GM18868 (cell line): Measurements from ENCODE around the gene THUMPD3.
A peak's percentile ranks its signal among the peaks of the same experiment; 100 is the strongest.

ENCODE experiments used
- ATAC-seq: cut with Tn5 transposase; IDR thresholded peaks from one replicate; pipeline ENCODE4 v1.9.1; 2021; ENCODE audit warnings: mild to moderate bottlenecking, moderate library complexity; ENCODE audit not compliant: unreplicated experiment

The THUMPD3 gene

DNA sequence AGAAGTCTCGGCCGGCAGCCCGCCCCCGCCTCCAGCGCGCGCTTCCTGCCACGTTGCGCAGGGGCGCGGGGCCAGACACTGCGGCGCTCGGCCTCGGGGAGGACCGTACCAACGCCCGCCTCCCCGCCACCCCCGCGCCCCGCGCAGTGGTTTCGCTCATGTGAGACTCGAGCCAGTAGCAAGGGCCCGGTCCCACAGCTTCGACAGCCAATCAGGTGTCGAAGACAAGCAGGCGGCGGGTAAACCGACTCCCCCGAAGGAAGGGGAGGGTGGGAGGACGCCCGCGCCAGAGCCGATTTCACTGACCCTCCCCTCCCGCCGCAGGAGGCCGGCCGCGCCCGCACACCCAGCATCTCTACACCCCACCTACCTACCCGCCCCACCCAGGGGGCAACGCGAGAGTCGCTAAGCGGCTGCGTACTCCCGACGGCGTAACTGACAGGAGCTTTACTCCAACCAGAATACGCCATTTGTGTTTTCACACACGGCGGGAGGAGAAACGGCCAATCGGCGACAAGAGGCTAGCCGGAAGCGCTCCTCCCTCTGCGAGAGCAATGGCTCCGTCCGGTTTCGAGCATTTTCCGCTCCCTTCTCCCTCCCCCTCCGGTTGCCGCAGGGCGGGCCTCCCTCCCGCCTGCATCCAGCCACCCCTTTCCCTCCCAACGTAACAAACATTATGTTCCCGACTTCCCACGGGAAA lies 33.9 kb downstream of the THUMPD3 start:
- ATAC-seq = peak; percentile 71

DNA sequence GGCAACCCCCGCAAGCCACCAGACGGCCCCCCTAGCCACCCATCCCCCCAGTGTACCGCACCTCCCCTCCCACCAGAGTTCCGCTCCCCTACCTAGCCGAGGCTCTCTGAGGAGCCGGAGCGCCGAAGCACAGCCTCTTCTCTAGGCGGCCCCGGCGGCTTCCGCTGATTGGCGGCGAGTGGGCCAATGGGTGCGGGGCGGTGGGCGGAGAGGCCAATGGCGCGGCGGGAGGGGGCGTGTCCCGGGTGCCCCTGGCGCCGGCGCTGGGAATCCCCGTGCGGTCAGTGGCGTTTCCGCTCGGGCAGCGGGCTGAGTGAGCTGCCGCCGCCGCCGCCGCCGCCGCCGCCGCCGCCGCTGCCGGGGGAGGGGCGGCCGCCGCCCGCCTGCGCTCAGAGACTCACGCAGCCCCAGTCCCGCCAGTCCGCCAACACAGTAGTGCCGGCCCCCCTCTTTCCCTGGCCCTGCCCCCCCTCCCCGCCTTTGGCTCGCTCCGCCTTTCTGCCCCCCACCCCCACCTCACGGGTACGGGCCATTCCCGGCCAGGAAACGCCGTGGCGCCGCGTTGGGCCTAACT lies 34.6 kb downstream of the THUMPD3 start, which contains the start of gene SETD5:
Gene SETD5 (plus strand): TSS at position 284 of the 574 bp plus-strand sequence. CDS start 31,324 bp downstream, outside the sequence.
- ATAC-seq = peak; percentile 51

DNA sequence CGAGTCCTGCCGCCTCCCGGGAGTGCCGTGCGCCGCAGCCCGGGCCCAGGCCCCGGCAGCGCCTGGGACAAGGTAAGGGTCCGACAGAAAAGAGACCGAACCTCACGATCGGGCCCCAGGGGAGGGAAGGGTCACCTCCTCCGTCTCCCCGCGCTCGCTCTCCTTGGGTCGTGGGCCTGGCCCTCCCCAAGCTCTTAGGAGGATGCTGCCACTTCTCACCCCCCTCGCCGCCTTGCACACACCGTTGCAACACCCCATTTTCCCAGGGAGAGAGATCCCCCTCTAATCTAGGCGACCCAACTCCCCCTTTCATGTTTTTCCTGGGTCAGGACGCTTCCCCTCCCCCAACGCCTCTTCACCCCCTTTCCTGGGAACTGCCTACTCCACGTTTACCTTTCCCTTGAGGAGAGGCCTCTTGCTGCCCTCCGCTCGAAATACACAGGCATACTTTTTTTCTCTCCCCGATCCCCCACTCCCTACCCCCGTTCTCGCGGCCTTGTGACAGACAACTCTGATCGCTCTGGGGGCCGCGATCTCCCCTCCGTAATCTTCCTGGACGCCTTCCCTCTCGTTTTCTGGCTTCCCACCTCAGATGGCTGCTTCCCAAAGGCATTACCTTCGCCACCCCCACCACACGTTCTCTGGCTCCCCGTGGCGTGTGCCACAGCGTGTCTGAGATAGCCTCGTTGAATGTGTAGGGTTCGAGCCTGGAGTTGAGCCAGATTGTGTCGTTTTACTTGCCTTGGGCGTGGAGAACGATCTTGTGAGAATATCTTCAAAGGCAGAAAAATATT lies 35.2 kb downstream of the THUMPD3 start:
- ATAC-seq = no peak

DNA sequence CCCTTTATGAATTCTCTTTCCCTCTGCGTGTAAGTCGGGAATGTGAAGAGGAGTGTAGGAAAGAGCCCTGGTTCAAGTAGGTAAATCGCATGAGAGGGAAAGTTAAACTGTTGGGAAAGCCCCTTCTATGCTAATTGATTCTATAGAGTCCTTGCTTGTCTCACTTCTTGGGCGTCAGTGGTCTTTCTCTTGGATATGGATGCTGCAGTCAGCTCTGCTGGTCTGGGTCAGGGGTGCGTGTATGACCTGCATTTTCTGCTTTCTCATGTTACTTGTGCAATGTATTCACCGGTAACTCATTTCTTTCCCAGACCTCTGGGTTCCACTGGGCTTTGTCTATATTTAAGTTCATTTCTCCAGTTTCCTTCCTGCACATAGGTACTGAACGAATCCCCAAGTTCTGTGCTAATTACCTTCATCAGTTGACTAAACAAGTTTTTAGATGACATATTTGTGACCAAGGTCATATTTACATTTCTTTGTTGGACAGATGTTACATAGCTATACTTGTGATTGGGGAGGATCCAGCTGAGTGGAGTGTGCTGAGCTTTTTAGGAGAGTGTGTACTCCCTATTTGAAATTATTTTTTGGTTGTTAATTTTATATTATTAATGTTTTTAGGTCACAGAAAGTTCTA lies 36.0 kb downstream of the THUMPD3 start:
- ATAC-seq = no peak

DNA sequence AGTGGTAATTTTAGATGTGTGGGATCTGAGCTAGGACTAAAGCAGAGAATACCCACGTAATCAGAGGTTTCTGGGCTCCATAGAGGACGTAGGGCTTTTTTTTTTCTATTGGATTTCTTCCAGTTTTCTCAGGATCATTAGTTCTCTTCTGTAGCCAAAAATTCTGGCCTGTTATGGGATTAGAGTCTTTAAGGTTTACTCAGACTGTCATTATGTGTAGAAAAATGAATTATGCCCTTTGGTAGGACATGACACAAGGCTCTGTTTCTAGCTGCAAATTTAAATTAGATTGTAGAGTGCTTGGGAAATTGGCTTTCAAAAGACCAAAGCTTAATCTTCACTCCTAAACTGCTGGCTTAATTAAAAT lies 36.5 kb downstream of the THUMPD3 start:
- no peak for ATAC-seq

DNA sequence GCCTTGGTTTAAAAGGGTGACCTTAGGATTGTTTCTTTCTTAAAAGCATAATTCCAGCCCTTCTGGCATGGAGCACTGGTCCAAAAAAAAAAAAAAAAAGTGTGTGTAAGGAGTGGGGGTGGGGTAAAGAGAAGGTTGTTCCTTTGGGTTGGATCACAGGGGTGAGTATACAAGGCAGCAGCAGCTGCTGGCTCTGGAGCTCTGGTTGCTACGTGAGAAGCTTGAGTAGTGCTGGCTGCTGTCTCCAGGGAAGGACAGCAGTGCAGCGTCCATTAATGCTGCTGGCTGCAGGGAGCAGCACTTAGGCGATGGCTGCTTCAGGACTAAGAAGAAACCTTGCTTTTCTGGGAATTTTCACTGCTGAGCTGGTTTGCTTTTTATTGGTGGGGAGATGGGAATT lies 36.9 kb downstream of the THUMPD3 start:
- no peak for ATAC-seq

DNA sequence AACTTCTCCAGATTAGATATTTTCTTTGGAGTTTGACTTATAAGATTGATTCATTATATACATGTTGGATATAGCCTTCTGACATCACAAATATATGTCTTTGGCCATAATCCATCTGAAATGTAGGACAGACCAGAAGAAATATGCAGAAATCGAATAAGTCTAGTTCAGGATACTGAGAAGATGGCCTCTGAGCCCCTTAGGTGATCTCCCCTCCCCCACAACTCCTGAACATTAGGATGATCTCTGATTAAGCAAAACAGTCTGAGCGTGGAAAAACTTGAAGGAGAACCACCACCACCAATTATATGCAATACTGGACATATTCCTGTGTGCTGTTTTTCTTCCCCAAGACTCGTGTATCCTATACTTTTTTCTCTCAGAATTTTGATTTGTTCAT lies 37.8 kb downstream of the THUMPD3 start:
- no peak for ATAC-seq

DNA sequence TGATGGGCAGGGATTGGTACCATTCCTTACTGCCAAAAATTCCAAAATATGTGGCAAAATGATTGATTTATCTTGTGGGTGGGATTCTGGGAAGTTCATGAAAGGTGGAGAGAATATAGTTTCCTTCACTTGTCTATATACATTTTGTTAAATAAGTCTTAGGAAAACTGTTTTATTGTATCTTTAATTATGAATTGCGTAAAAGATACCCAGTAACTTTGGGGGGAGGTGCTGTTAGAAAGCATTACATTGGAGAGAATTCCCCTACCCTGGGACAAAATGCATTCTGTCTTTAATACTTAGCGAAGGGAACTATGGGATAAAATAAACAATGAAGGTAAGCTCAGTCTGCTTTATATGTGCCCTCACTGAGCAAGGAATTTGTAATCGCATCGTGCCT lies 39.1 kb downstream of the THUMPD3 start:
- ATAC-seq = no peak

DNA sequence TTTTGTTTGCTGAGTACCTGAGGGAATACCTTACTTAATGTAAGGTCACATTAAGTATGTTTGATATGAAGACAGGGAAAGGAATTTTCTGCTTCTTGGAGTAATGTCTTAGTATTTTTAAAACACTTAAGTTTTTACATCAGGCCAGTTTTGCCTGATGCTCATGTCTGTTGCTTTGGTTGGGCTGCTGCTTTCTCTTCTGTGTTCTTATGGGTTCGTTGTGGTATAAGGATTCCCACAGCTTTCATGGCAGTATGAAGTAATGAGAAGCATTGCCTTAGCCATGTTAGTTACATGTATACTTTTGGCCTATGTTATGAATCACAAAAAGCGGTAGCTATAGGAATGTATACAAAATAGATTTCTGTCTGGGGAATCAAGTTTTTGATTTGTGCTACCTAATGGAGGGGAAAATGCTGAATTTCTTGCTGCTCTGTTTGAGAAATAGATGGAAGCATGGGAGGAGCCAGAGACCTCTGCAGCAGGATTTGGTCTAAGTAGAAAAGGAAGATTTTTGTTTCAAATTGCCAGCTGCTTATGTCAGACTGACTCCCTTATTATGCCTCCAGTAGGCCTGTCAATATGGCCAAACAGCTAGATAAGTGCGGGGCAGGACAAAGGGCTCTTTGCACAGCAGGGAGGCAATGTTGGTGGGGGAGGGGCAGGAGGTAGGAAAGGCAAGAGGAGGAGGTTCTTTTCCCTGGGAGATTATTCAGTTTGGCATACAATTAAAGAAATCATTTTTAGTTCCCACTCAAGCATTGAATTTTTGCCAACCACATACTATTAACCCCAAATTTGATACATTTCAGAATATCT lies 39.8 kb downstream of the THUMPD3 start:
- no peak for ATAC-seq

DNA sequence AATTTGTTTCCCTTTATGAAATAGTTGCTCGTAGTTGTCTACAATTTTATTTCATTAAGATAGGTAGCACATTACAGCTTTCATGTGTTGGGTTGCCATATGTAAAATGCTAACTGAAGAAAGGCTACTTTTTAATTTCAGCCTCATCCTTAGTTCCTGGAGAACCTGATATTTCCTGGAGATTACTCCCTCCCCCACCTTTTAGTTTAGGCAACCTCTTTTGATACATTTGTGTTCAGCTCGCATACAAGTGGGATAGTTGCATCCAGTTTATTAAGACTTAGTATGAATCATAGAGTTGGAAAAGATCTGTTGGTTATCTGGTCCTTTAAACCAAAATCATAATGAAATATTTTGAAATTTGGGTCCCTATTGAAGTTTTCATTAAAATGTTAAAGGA lies 40.6 kb downstream of the THUMPD3 start:
- no peak for ATAC-seq

DNA sequence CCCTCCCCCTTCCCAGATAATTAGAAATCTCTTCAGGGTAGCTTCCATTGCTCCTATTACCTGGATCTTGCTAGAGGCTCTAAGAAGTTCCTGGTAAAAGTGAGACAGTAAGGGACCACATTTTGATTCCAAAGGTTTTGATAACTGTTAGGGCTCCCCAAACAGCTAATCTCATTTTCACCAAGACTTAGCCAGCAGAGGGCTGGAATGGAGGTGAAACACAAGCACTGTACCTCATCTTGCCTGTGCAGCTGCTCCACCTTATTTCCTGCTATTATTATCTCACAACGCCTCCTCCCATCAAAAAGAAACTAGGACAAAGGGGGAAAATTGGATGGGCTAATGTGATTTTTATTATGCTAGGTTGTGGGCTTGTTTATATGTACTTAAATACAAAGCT lies 41.8 kb downstream of the THUMPD3 start:
- ATAC-seq = peak; percentile 45

DNA sequence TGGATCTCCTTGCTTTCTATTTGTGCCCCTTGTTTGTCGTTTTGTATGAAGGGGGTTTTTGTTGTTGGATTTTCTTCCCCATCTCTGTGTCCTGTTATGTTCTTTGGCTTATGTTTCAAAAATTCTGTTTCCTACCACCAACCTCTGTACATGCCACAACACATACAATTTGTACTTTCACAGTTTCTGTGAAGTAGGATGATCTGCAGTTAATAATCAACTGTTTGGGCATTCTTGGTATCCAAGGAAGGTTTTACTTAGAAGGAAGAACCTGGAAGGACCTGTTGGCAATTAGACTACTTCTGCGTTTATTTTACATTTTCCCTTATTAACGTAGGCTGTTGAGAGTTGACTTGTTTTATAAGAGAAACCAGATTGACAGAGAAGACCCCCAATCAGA lies 42.9 kb downstream of the THUMPD3 start:
- no peak for ATAC-seq

DNA sequence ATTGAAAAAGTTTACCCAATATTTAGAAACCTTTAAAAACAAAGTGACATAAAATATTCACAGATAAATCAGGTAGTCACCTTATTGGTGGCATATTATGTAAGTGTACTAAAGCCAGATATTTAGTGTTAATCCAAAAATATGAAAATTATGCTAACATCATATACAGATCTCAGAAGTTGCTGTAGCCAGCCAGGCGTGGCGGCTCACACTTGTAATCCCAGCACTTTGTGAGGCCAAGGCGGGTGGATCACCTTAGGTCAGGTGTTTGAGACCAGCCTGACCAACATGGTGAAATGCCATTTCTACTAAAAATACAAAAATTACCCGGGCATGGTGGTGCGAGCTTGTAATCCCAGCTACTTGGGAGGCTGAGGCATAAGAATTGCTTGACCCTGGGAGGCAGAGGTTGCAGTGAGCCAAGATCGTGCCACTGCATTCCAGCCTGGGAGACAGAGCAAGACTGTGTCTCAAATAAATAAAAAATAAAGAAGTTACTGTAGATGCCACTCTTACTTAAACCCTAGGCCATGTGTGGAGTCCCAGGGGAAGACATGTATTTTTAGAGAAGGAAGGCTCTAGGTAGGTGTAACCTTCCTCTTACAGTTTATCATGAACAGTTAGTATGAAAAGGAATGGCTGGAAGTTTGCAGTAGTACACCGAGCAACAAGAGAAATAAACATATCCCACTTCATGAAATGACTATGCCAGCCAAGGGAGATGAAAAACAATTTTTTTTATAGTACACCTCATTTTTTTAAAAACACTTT lies 44.2 kb downstream of the THUMPD3 start:
- ATAC-seq = no peak

DNA sequence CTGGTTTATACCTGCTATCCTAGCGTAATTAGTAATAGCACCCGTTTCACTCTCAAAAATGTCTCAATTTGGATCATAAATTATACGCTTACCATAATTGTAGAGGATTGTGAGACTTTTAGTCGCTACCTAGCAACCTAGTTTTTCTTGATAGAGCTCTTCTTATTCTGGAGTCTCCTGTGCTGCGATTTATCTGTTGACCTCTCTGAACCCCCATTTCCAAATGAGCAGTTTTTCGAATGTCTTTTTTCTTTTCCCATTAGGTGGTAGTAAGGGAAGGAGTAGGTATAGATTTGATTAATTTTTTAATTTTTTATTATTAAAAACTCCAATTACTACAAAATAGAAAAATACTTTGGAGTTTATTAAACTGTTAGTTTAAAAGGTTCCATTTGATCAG lies 45.2 kb downstream of the THUMPD3 start:
- no peak for ATAC-seq

DNA sequence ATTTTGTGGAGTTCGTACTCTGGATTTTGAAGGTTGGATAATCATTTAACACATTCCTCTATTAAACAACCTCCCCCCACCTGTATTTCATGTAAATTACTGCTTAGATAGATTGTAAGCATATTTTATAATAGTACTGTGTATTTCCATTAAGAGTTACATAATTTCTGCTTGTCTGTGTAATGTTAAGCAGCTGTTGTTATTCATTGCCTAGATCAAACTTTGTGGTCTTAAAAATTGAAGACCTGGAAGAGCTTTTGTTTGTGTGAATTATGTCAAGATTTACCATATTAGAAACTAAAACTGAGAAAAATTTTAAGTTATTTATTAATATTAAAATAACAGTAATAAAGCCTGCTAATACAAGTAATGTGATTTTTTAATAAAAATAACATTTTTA lies 45.7 kb downstream of the THUMPD3 start:
- no peak for ATAC-seq

DNA sequence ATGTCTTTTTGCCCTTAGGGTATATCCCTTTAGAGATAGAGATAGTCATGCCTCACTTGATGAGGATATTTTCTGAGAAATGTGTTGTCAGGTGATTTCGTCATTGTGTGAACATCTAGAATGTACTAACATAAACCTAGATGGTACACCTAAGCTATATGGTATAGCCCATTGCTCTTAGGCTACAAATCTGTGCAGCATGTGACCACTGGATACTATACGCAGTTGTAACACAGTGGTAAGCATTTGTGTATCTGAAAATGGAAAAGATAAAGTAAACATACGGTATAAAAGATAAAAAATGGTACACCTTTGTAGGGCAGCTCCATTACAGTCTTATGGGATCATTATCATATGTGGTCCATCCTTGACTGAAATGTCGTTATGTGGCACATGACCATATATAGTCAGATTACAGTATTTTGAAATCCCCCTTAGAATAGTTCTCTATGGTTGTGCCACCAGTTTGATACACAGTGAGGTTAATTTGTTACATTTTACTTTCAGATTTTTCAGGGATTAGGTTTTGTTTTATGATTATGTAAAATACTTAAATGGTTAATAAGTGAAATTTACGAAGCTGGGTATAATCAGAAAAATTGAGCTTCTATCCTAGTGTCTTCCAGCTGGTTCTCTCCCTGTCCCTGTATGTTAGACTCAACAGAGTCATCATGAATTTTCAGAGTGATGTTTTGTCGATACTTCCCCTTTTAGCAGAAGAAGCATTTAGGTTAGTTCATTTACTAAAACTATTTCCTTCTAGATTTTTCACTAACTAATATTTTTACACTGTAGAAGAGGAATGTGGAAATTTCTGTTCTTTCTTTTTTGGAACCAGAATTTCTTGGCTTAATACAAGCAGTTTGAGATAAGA lies 47.4 kb downstream of the THUMPD3 start:
- ATAC-seq = peak; percentile 56

DNA sequence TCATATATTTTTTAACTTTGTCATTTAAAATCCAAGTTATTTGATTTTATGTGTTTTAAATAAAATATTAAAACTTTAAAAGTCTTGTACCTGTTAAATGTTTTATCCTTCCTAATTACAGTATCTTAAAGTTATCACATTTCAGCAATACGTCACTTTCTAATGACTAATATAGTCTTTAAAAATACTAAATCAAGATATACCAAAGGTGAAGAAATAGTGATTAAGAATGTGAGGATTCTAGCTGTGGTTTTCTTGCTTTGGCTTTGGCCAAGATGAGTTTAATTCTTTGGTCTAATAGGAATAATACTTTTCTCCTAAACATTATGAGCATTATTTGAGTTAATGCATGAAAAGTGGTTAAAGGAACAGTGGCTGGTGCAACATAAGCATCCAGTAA lies 48.4 kb downstream of the THUMPD3 start:
- no peak for ATAC-seq

DNA sequence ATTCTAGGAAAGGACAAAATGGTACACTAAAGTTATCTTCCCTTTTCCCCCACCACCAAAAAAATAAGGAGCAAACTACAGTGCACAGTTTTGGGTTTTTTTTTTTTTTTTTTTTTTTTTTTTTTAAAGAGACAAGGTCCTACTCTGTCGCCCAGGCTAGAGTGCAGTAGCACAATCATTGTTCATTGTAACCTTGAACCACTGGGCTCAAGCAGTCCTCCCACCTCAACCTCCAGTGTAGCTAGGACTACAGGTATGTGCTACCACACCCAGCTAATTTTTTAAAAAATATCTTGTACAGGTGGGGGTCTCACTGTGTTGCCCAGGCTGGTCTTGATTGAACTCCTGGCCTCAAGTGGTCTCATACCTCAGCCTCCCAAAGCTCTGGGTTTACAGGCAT lies 49.4 kb downstream of the THUMPD3 start:
- ATAC-seq = no peak

DNA sequence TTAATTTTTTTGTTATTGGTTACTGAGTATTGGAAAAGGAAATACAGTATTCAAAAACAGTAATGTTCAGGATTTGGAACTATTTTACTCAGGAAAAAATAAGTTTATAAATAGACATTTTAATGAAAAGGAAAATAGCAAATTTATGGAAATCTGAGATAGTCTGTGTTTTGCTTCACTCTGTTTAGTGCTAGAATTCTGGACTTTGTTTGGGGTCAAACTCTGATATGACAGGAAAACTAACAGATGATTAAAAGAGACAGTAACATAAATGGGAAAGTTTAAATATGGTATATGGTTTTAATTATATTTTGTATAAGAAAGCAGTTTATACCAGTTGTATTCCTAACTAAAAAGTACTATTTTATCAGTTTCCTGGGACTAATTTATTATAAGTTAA lies 52.0 kb downstream of the THUMPD3 start:
- no peak for ATAC-seq
